NOMO-1 treated with dmso at 0.1 percent for 144 hours (cell line): ENCODE measurements around the gene RXFP1.

Experiments
- DNase-seq: peaks from one replicate; lab custom pipeline; 2025; ENCODE audit not compliant: unreplicated experiment; lab: John Stamatoyannopoulos, UW

RXFP1 gene

GRCh38 chr4:158606969-158607368 lies 85.3 kb downstream of the RXFP1 start:
- DNase-seq = no peak

DNA sequence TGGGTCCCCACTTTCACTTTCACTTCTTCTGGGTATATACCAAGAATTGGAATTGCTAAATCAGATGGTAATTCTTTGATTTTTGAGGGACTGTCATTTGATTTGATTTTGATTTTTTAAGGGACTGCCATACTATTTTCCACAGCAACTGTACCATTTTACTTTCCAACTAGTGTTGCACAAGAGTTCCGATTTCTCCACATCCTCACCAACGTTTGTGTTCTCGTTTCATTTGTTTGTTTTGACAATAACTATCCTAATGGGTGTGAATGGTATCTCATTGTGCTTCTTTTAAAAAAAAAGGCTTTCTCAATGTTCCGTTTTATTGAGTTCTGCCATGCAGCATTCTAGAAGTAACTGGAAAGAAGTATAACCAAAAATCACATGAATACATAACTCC lies 87.4 kb downstream of the RXFP1 start:
- DNase-seq = no peak

- peak; percentile 73 for DNase-seq
Measured at GRCh38 chr4:158610790-158611189, 89.1 kb downstream of the RXFP1 start.

DNA sequence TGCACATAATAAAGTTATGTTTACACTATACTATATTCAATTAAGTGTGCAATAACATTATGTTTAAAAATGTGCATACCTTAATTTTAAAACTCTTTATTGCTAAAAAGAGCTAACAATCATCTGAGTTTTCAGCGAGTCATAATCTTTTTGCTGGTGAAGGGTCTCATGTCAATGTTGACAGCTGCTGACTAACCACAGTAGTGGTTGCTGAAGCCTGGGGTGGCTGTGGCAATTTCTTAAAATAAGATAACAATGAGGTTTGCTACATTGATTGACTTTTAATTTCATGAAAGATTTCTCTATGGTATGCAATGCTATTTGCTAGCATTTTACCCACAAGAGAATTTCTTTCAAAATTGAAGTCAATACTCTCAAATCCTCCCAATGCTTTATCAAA lies 91.4 kb downstream of the RXFP1 start:
- DNase-seq = no peak

GRCh38 chr4:158617956-158618355 lies 96.3 kb downstream of the RXFP1 start:
- no peak for DNase-seq

DNA sequence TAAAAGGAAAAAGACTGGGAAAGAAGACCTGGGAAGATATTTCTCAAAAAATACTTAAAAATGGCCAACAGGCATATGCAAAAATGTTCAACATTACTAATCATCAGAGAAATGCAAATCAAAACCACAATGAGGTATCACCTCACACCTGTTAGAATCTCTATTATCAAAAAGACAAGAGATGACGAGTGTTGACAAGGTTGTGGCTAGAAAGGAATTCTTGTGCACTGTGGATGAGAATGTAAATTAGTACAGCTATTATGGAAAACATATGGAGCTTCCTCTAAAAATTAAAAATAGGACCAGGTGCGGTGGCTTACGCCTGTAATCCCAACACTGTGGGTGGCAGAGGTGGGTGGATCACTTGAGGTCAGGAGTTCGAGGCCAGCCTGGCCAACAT lies 100.0 kb downstream of the RXFP1 start:
- no peak for DNase-seq

DNA sequence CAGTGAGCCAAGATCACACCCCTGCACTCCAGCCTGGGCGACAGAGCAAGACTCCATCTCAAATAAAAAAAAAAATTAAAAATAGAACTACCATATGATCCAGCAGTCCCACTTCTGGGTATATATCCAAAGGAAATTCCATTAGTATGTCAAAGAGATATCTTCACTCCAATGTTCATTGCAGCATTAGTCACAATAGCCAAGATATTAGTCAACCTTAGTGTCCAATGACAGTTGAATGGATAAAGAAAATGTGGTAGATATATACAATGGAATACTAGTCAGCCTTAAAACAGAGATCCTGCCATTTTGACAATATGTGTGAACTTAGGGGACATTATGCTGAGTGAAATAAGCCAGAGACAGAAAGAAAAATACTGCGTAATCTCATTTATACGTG lies 100.6 kb downstream of the RXFP1 start:
- no peak for DNase-seq

DNA sequence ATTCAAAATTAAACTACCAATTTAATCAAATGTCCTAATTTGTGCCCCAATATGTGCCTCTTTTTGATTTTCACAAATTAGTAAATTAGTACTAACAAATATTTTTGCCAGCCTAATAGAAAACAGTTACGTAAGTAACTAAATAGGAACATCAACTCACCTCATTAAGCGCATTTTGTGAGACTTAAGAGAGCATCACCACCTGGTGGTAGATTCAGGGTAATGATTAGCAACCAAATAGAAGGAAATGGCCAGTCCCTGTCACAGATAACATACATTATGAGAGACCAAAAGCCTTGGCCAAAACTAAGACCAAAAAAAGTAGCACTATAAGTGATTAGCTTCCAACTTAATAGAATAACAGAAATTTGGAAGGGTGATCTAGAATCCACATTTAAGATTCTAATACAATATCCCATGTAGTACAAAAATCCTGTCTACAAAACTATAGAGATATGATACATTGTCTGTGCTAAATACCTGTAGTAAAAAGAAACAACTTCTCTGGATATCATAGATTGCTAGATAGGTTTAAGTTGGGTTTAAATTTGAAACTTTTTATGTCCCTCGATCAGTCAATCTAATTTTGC lies 103.3 kb downstream of the RXFP1 start:
- DNase-seq = peak; percentile 41

GRCh38 chr4:158625544-158625943 lies 103.9 kb downstream of the RXFP1 start:
- DNase-seq = no peak

- DNase-seq = no peak
Measured at GRCh38 chr4:158630893-158631292, 109.2 kb downstream of the RXFP1 start.

- no peak for DNase-seq
Measured at GRCh38 chr4:158636619-158637018, 114.9 kb downstream of the RXFP1 start.

- no peak for DNase-seq
Measured at GRCh38 chr4:158644356-158644755, 122.7 kb downstream of the RXFP1 start.

DNA sequence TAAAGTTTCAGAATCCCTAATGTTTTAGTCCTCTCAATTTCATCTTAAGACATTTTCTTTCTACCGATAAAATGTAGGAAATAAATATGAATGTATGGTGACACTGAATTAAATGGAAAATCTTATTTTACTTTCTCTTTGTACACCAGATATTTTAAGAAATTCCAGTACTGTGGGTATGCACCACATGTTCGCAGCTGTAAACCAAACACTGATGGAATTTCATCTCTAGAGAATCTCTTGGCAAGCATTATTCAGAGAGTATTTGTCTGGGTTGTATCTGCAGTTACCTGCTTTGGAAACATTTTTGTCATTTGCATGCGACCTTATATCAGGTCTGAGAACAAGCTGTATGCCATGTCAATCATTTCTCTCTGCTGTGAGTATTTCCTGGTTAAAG lies 123.1 kb downstream of the RXFP1 start:
- DNase-seq = no peak

GRCh38 chr4:158649111-158649680 lies 127.5 kb downstream of the RXFP1 start:
- no peak for DNase-seq

GRCh38 chr4:158652920-158653319 lies 131.2 kb downstream of the RXFP1 start:
- no peak for DNase-seq

GRCh38 chr4:158656439-158656838 lies 134.8 kb downstream of the RXFP1 start:
- no peak for DNase-seq

GRCh38 chr4:158657291-158657690 lies 135.6 kb downstream of the RXFP1 start:
- DNase-seq = no peak

GRCh38 chr4:158663255-158663654 lies 141.6 kb downstream of the RXFP1 start:
- DNase-seq = peak; percentile 19

DNA sequence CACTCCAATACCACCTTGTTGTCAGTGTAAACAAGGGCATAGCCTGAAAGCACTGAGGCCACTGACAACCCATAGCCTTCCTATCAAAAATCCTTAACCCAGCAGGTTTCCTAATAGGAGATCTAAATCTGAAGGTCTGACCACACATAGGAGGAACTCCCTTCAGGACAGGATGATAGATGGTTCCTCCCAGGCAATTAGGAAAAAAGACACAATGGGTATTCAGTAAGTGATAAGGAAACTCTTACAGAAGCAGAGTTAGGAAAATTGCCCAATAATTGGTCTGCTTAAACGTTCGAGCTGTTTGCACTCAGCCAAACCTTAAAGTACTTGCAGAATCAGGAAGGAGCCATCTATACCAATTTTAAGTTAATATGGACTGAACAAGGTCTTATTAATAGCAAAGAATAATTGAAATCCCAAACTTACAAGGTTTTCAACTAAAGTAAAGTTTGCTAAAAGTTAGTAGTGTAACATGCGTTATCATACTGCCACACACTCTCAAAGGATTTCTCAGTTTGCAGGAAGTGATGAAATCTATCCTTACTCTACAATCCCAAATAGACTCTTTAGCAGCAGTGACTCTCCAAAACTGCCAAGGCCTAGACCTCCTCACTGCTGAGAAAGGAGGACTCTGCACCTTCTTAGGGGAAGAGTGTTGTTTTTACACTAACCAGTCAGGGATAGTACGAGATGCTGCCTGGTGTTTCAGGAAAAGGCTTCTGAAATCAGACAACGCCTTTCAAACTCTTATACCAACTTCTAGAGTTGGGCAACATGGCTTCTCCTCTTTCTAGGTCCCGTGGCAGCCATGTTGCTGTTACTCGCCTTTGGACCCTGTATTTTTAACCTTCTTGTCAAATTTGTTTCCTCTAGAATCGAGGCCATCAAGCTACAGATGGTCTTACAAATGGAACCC lies 142.3 kb downstream of the RXFP1 start:
- DNase-seq = peak; percentile 33

DNA sequence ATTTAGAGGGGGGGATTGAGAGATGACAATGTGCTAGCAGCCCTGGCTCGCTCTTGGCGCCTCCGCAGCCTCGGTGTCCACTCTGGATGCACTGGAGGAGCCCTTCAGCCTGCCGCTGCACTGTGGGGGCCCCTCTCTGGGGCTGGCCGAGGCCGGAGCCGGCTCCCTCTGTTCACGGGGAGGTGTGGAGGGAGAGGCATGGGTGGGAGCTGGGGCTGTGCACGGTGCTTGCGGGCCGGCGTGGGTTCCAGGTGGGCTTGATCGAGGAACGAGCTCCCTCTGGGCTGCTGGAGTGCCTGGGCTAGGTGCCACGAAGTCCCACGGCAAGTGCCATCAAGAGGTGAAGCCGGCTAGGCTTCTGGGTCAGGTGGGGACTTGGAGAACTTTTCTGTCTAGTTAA lies 143.1 kb downstream of the RXFP1 start:
- no peak for DNase-seq

GRCh38 chr4:158666892-158667291 lies 145.2 kb downstream of the RXFP1 start:
- no peak for DNase-seq

GRCh38 chr4:158667651-158668198 lies 146.0 kb downstream of the RXFP1 start:
- peak; percentile 34 for DNase-seq
